Stimulated activated memory B cell treated with anti-CD40 and anti-IgM and Interleukin-4, amounts not matched to agents 10 μg/mL and 1 μg/mL and 100 μg/mL, for 72 hours (primary cell): ENCODE data around the gene EZR.

ENCODE experiments used
- ATAC-seq: fragments of 150-1000 bp; cut with Tn5 transposase; 2 replicates; pipeline ENCODE4 v1.10.0; 2021
- H3K27ac Mint-ChIP-seq: one replicate; pipeline ENCODE4 v1.8.0; 2022; ENCODE audit warnings: mild to moderate bottlenecking, mixed read lengths
- H3K27me3 Mint-ChIP-seq: one replicate; pipeline ENCODE4 v1.8.0; 2022; ENCODE audit warnings: mixed read lengths
- H3K36me3 Mint-ChIP-seq: one replicate; pipeline ENCODE4 v1.8.0; 2022; ENCODE audit warnings: mixed read lengths
- H3K4me1 Mint-ChIP-seq: one replicate; pipeline ENCODE4 v1.8.0; 2022; ENCODE audit warnings: mixed read lengths
- H3K4me3 Mint-ChIP-seq: one replicate; pipeline ENCODE4 v1.8.0; 2022; ENCODE audit warnings: mild to moderate bottlenecking, moderate library complexity, mixed read lengths
- H3K9me3 Mint-ChIP-seq: one replicate; pipeline ENCODE4 v1.8.0; 2022; ENCODE audit warnings: mixed read lengths

EZR gene

GRCh38 chr6:158739673-158740072, 79.5 kb downstream of the EZR start:
- no peak overlapping the region for H3K27ac Mint-ChIP-seq
- no peaks in the 10 kb centered on the region for H3K27me3 Mint-ChIP-seq
- no peak for ATAC-seq
- H3K4me1 Mint-ChIP-seq, result no peaks in the 10 kb centered on the region
- H3K9me3 Mint-ChIP-seq, result peaks cover 13% of the 10 kb centered on the region
- H3K36me3 Mint-ChIP-seq, result peaks cover 29% of the 10 kb centered on the region
- no peak overlapping the region for H3K4me3 Mint-ChIP-seq

GRCh38 chr6:158737710-158738615, 81.2 kb downstream of the EZR start:
- ATAC-seq, result no peak
- H3K9me3 Mint-ChIP-seq, result peaks cover 17% of the 10 kb centered on the region
- H3K27me3 Mint-ChIP-seq, result no peaks in the 10 kb centered on the region
- H3K4me1 Mint-ChIP-seq, result no peaks in the 10 kb centered on the region
- H3K36me3 Mint-ChIP-seq, result peaks cover 35% of the 10 kb centered on the region
- H3K27ac Mint-ChIP-seq, result no peak overlapping the region
- H3K4me3 Mint-ChIP-seq, result no peak overlapping the region

DNA sequence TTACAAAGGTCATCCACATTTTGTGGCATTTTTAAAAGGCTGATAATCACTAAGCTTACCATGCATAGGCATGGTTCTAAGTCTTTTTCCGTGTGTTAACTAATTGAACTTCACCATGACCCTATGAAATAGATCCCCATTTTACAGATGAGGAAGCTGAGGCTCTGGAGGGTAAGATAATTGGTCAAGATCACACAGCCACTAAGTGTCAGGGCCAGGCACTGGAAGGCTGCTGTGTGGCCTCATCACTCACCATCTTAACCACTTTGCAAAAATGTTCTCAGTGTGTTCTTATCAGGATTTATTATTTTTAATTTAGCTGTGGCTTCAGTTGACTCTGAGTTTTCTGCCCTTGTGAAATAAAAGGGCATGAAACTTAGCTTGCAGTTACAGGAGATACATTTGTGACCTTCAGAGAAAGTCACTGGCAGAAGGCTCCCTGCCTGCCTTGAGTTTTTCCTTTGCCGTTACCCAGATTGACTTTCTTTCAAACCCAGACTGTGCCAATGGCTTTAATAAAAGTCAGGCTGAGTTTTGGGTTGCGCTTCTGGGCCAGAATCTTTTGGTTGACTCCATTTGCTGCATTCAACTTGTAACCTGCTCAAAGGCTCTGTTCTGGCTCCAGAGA, 82.0 kb downstream of the EZR start:
- H3K9me3 Mint-ChIP-seq, result peaks cover 17% of the 10 kb centered on the region
- H3K4me1 Mint-ChIP-seq, result no peaks in the 10 kb centered on the region
- no peak overlapping the region for H3K4me3 Mint-ChIP-seq
- no peak overlapping the region for H3K27ac Mint-ChIP-seq
- peaks cover 35% of the 10 kb centered on the region for H3K36me3 Mint-ChIP-seq
- no peaks in the 10 kb centered on the region for H3K27me3 Mint-ChIP-seq
- no peak for ATAC-seq

- H3K27ac Mint-ChIP-seq, result no peak overlapping the region
- H3K9me3 Mint-ChIP-seq, result peaks cover 20% of the 10 kb centered on the region
- no peaks in the 10 kb centered on the region for H3K4me1 Mint-ChIP-seq
- H3K36me3 Mint-ChIP-seq, result peaks cover 48% of the 10 kb centered on the region
- no peaks in the 10 kb centered on the region for H3K27me3 Mint-ChIP-seq
- no peak overlapping the region for H3K4me3 Mint-ChIP-seq
- no peak for ATAC-seq
These were observed 84.2 kb downstream of the EZR start for GRCh38 chr6:158735009-158735408.

DNA sequence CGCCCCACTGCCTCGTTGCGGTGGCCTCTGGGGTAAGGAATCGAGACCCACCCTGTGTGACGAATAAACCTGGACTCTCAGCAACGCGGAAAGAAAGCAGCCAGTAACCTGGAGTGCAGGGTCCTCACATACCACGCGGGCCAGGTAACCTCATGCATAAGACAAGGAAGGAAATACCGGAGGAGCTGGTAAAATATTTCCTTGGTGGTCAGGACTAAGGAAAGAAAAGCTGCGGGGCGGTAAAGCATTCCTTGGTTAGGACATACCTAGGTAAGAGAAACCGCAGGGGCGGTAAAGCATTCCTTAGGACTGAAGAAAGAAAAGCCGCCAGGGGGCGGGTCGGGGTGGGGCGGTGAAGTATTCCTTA, 88.6 kb downstream of the EZR start:
- Mint-ChIP-seq H3K27ac (no peak overlapping the region), H3K36me3 (peaks cover 47% of the 10 kb centered on the region), H3K4me1 (no peaks in the 10 kb centered on the region), H3K9me3 (peaks cover 7% of the 10 kb centered on the region), H3K4me3 (no peak overlapping the region), H3K27me3 (no peaks in the 10 kb centered on the region)
- ATAC-seq, result no peak

DNA sequence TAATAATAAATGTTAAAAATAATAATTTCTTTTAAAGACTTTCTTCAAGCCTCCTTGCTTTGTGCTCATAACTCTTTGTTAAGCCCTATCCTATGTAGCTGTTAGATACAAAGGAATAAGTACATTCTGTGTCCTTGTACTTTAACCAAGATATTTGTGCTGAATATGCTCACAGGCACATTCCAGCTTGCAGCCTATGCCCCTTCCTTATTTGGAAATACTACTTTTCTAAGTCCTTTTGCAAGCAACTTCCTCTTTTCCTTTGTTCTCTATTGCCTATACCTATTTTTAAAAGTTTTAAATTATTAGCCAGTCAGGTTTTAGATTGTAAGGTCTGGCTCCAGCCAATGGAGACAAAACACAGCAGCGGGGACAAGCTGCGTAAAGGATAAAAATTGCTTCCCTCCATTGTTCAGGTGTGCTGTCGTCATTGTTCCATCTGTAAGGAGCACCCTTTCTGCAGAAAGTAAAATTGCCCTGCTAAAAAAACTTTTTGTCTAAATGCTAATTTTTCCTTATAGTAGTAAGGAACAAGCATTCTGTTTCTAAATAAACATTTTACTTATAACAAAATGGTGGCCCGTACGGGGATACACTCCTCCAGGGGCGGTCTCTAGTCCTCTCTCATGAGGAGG, 89.1 kb downstream of the EZR start:
- Mint-ChIP-seq H3K27me3 (no peaks in the 10 kb centered on the region), H3K36me3 (peaks cover 48% of the 10 kb centered on the region)

DNA sequence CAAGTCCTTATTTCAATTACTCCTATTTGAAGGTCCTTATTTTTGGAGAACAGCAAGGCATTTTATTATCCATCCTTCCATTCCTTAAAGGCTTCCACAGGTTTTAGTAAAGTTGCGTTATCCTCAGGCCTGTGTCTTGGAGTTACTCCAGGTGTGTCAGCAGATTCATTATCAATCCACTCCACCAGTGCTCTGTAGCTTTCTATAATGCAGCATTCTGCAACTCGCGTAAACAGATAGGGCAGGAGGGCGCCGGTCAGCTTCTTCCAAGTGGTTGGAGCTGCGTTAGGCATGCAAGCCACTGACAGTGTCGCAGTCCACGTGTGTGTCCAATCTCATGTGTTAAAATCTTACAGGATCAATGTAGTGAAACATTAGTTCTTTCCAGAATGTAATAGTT, 93.5 kb downstream of the EZR start:
- Mint-ChIP-seq H3K4me3 (no peak overlapping the region), H3K27ac (no peak overlapping the region), H3K4me1 (peaks cover 6% of the 10 kb centered on the region), H3K36me3 (peaks cover 37% of the 10 kb centered on the region), H3K27me3 (no peaks in the 10 kb centered on the region), H3K9me3 (peaks cover 3% of the 10 kb centered on the region)
- ATAC-seq, result no peak

More for the DNA sequence above, 89.1 kb downstream of the EZR start:
- Mint-ChIP-seq H3K4me1 (no peaks in the 10 kb centered on the region), H3K4me3 (no peak overlapping the region), H3K9me3 (peaks cover 7% of the 10 kb centered on the region), H3K27ac (no peak overlapping the region)
- no peak for ATAC-seq

DNA sequence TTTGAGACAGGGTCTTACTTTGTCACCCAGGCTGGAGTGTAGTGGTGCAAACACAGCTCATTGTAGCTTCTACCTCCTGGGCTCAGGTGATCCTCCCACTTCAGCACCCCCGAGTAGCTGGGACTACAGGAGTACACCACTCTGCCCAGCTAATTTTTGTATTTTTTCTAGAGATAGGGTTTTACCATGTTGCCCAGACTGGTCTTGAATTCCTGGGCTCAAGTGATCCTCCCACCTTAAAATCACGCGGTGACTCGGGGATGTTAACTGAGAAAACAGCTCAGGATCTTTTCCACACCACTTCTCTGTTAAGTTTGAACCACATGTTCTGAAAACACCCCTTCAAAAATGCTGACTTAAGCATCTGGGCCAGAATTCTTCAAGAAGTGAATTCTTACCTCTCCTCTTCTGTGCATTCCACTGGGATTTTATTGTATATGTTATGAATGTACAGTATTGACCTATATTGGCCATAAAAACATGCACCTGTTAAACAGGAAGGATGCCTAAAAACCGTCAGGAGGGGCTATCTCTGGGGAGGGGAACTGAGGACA, 96.9 kb downstream of the EZR start:
- no peak for ATAC-seq
- Mint-ChIP-seq H3K4me1 (peaks cover 41% of the 10 kb centered on the region), H3K27me3 (no peaks in the 10 kb centered on the region), H3K9me3 (no peaks in the 10 kb centered on the region), H3K36me3 (peaks cover 17% of the 10 kb centered on the region), H3K27ac (peak overlapping the region; percentile 22), H3K4me3 (no peak overlapping the region)

GRCh38 chr6:158718461-158719046, 100.6 kb downstream of the EZR start:
- peak overlapping the region; percentile 97 for H3K27ac Mint-ChIP-seq
- H3K4me3 Mint-ChIP-seq, result no peak overlapping the region
- no peaks in the 10 kb centered on the region for H3K9me3 Mint-ChIP-seq
- no peaks in the 10 kb centered on the region for H3K27me3 Mint-ChIP-seq
- ATAC-seq, result no peak
- H3K36me3 Mint-ChIP-seq, result peaks cover 9% of the 10 kb centered on the region
- H3K4me1 Mint-ChIP-seq, result peaks cover 72% of the 10 kb centered on the region

GRCh38 chr6:158717341-158718330, 101.5 kb downstream of the EZR start:
- Mint-ChIP-seq H3K36me3 (peaks cover 15% of the 10 kb centered on the region), H3K4me1 (peaks cover 72% of the 10 kb centered on the region), H3K27ac (peak overlapping the region; percentile 97), H3K9me3 (no peaks in the 10 kb centered on the region), H3K27me3 (no peaks in the 10 kb centered on the region), H3K4me3 (peak overlapping the region; percentile 73)
- peak; percentile 60 for ATAC-seq
